Esophagus muscularis mucosa (tissue), 4 donors: Measurements from ENCODE around the gene NOS1.
A peak's percentile ranks its signal among the peaks of the same experiment; 100 is the strongest.

Source experiments
- CTCF ChIP-seq, 3 experiments: fragments of 200-600 bp in 2 of 3; fragments of 450-650 bp in 1 of 3; sonication (generic) in 2 of 3; IDR thresholded peaks; one replicate each; pipeline ENCODE4 v1.5.1; 2017 to 2019; ENCODE audit warnings: antibody characterized with exemption in 3 of 3, mild to moderate bottlenecking in 2 of 3, moderate library complexity in 1 of 3
- EP300 ChIP-seq: sonication (generic); formaldehyde crosslinking; IDR thresholded peaks from one replicate; pipeline ENCODE4 v1.6.1; 2017; ENCODE audit warnings: antibody characterized with exemption
- POLR2A ChIP-seq: fragments of 450-650 bp; IDR thresholded peaks from one replicate; pipeline ENCODE4 v1.6.1; 2017; ENCODE audit warnings: antibody characterized with exemption, moderate library complexity, mild to moderate bottlenecking, low read depth
- POLR2AphosphoS5 ChIP-seq, 2 donors: sonication (generic); formaldehyde crosslinking; IDR thresholded peaks; one replicate each; pipeline ENCODE4 v1.6.1; 2017; ENCODE audit warnings: antibody characterized with exemption in 2 of 2

- no peak for TF ChIP-seq EP300
- no peak for TF ChIP-seq POLR2A
- TF ChIP-seq POLR2AphosphoS5 (IDR thresholded peaks at IDR 0.05), result no peak
- TF ChIP-seq CTCF (IDR thresholded peaks at IDR 0.05), result peak; percentile 80 to 92 (median 83)
These were observed 148.7 kb downstream of the NOS1 start for GRCh38 chr12:117212563-117213190.
